GM12891 (cell line): Measurements from ENCODE around the gene ZNF839.
A peak's percentile ranks its signal among the peaks of the same experiment; 100 is the strongest.
"Not testable (repeated sequence)": the region's sequence is repeated elsewhere in the genome, so short reads cannot be mapped to it uniquely, and the experiment has no call there.

Experiments used
- DNase-seq: peaks from one replicate; pipeline ENCODE4 v3.0.0; 2011; ENCODE audit warnings: low spot score; ENCODE audit not compliant: insufficient read length
- FAIRE-seq: peaks from 2 replicates; lab custom pipeline; 2011; peaks lifted over from hg19 to GRCh38; lab: Jason Lieb, UNC
- PAX5 ChIP-seq: IDR thresholded peaks from 2 replicates; pipeline ENCODE4 v1.6.1; 2011; ENCODE audit warnings: low read length, moderate library complexity, mild to moderate bottlenecking; ENCODE audit not compliant: insufficient read depth, severe bottlenecking
- POLR2A ChIP-seq: IDR thresholded peaks from 2 replicates; pipeline ENCODE4 v1.6.1; 2011; ENCODE audit warnings: low read depth, low read length, control low read depth
- POLR2AphosphoS5 ChIP-seq: IDR thresholded peaks from 2 replicates; pipeline ENCODE4 v1.6.1; 2011; ENCODE audit warnings: low read depth, low read length, control low read depth
- POU2F2 ChIP-seq: IDR thresholded peaks from 2 replicates; pipeline ENCODE4 v1.6.1; 2011; ENCODE audit warnings: low read depth, mild to moderate bottlenecking, control low read depth, low read length, moderate library complexity
- SPI1 ChIP-seq: IDR thresholded peaks from 2 replicates; pipeline ENCODE4 v1.6.1; 2011; ENCODE audit warnings: low read depth, low read length, control low read depth
- TAF1 ChIP-seq: IDR thresholded peaks from 2 replicates; pipeline ENCODE4 v1.6.1; 2011; ENCODE audit warnings: low read depth, low read length, control low read depth

ZNF839 gene

DNA sequence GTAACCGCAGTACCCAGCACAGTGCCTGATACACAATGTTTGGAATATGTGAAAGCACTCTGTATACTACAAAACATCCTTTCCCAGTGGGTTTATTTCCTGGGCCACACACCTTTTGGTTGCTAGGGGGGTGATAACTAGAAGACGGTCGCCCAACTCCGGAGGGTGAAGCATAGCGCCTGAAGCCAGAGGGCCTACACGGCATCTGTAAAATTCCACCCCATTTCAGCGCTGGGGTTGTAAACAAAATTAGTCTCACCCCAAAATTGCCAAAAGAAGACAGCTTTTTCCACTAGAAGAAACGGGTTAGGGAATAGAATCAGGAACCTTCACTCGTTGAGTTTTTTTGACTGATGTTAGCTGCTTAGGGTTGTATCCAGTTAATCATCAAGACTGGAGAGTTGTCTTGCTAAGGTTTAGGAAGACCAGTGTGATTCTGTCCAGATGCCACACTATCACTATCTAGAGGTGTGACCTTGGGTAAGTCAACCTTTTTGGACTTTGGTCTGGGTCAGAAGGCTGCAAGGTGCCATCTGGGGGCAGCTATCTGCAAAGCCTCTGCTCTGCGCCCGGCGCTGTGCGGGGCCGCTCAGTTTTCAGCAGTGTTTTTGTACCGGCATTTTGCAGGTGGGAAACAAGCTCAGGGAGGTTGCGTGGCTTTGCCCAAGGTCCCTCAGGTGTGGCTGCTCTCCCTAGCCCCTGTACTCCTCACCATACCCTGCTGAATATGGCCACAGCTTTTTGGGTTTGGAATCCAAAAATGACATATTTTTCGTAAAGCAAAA, 1.3 kb downstream of the ZNF839 start:
- DNase-seq, result no peak
- TF ChIP-seq SPI1 (no peak), POLR2A (no peak), TAF1 (no peak), PAX5 (no peak), POU2F2 (no peak), POLR2AphosphoS5 (no peak)
- no peak for FAIRE-seq

DNA sequence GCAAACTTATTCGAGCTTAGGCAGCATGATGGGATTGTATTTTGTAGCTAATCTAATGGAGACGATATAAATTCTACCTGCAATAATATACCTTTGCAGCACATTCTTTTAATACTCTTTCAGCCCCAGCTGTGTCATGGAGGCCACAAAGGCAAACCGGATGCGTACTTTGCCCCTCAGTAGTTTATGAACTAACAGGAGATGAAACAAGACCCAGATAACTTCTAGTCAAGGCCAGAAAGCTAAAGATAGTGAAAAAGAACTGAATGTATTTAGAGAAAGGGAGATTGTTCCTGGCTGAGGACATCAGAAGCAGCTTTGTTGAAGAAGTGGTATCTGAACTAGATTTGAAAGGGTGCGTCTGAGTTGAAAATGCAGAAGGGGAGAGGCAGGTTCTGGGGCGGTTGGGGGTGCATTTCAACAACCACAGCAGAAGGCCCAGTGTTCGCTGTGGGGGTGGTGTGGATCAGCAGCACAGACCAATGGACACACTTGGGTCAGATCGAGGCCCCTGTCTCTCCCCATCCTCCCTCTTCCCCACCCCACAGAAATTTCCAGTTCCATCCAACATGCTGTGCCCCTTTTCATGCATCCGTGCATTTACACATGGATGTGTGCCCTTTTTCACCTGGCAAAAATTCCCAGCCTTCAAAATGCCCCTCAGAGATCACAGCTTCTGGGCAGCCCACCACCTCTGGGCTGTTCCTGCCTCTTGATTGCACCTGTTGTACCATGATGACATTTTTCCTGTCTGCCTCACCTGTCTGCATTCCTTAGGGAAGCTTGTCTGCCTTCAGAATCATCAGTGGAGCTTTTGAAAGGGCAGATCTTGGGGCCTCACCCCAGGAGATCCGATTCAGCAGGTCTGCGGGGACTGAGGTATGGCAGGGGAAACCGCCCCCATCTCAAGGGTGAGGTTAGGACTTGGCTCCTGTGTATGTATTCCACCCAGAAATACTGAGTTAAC, 2.2 kb downstream of the ZNF839 start:
- FAIRE-seq, result no peak
- TF ChIP-seq POLR2A (no peak), PAX5 (no peak), POU2F2 (no peak), POLR2AphosphoS5 (no peak), TAF1 (no peak), SPI1 (no peak)

DNA sequence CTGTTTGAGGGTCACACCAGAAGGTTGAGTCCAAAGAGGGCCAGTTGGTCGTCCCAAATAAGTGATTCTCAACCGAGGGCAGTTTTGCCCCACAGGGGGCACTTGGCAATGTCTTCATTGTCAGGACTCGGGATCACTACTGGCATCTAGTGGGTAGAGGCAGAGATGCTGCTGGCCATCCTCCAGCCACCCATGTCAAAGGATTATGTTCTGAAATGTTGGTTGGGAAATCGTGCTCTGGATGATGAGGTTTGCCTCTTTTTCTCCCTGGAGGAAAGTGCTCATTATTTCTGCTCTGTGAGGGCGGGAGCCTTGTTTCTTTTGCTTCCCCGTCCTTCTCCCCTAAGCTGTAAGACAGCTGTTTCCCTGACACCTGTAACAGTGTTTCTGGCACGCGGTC, 3.6 kb downstream of the ZNF839 start:
- no peak for DNase-seq
- FAIRE-seq, result peak; percentile 72
- TF ChIP-seq POU2F2 (no peak), SPI1 (no peak), TAF1 (no peak), PAX5 (no peak), POLR2A (no peak), POLR2AphosphoS5 (no peak)

More for the DNA sequence above, 2.2 kb downstream of the ZNF839 start:
- DNase-seq, result no peak

DNA sequence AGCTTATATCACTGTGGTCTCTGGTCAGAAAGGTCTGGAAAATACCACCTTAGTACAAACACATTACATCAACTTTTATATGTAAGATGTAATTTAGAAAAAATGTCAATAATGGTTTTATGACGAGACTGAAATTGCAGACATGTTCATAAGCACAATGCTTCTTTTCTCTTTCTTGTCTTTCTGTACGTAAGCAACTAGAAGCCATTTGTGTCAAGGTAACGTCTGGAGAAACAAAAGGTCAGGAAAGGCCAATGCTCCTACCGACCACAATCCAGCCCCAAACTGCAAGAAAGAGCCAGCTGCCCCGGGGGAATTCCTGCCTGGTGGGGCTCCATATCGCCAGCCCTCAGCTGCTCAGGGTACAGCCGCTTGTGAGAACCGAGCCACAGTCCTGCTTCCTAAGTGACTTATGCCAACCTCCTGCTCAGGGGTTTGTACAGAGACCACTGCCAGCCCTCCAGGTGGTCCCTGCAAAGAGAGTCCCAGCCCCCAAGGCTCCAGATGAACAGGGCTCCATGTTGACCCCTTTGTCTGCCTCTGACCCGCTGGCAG, 6.3 kb downstream of the ZNF839 start:
- DNase-seq (no peak), FAIRE-seq (no peak)
- TF ChIP-seq PAX5 (no peak), SPI1 (no peak), POLR2A (no peak), POLR2AphosphoS5 (no peak), TAF1 (no peak)

DNA sequence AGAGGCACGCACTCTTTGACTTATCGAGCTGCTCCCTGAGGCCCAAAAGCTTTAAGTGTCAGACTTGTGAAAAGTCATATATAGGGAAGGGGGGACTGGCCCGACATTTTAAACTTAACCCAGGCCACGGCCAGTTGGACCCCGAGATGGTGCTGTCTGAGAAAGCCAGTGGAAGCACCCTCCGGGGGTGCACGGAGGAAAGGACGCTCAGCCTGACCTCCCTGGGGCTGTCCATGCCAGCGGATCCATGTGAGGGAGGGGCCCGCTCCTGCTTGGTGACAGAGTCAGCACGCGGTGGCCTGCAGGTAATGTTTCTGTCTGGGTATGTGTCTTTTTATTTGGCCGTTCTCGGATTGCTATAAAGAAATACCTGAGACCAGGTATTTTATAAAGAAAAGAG, 7.0 kb downstream of the ZNF839 start:
- DNase-seq, result no peak
- FAIRE-seq, result no peak
- TF ChIP-seq POLR2AphosphoS5, result no peak
- TF ChIP-seq SPI1, result no peak
- no peak for TF ChIP-seq POLR2A
- TF ChIP-seq POU2F2, result no peak
- no peak for TF ChIP-seq TAF1
- no peak for TF ChIP-seq PAX5

DNA sequence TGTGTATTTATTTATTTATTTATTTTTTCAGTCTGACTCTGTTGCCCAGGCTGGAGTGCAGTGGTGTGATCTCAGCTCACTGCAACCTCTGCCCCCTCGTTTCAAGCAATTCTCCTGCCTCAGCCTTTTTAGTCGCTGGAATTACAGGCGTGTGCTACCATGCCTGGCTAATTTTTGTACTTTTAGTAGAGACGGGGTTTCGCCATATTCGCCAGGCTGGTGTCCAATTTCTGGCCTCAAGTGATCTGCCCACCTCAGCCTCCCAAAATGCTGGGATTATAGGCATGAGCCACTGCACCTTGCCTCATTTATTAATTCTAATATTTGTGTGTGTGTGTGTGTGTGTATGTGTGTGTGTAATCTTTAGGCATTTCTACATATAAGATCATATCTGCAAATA, 9.8 kb downstream of the ZNF839 start:
- not testable (repeated sequence) for FAIRE-seq, DNase-seq

DNA sequence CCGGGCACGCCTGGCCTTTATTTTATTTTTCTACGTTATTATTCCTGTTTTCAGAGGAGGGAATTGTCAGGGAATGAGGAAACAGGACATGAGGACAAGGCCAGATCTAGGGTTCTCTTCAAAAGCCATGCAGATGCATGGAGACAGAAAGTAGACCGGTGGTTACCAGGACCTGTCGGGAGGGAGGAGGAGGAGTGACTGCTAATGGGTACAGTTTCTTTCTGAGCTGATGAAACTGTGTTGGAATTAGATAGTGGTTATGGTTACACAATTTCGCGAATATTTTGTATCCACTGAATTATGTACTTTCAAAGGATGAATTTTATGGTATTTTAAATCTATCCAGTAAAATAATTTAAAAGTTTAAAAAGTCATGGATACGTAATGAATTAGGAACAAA, 11.3 kb downstream of the ZNF839 start:
- DNase-seq (no peak), FAIRE-seq (no peak)
- no peak for TF ChIP-seq POU2F2

DNA sequence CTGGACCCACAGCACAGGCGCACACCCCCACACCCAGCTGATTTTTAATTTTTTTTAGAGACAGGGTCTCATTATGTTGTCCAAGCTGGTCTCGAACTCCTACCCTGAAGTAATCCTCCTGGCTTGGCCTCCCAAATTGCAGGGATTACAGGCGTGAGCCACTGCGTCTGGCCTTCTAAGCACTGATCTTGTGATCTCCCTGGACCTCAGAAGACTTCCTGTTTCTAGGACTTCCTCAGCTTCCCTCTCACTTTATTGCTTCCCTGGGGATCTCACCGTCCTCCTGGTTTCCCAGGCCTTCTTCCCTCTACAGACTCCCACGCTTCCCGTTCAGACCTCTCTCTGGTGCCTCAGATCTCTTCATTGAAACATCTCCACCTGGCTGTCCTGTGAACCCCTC, 13.8 kb downstream of the ZNF839 start:
- FAIRE-seq (no peak), DNase-seq (no peak)
- no peak for TF ChIP-seq SPI1
- TF ChIP-seq POU2F2, result no peak
- no peak for TF ChIP-seq PAX5
- TF ChIP-seq TAF1, result no peak
- TF ChIP-seq POLR2AphosphoS5, result no peak

DNA sequence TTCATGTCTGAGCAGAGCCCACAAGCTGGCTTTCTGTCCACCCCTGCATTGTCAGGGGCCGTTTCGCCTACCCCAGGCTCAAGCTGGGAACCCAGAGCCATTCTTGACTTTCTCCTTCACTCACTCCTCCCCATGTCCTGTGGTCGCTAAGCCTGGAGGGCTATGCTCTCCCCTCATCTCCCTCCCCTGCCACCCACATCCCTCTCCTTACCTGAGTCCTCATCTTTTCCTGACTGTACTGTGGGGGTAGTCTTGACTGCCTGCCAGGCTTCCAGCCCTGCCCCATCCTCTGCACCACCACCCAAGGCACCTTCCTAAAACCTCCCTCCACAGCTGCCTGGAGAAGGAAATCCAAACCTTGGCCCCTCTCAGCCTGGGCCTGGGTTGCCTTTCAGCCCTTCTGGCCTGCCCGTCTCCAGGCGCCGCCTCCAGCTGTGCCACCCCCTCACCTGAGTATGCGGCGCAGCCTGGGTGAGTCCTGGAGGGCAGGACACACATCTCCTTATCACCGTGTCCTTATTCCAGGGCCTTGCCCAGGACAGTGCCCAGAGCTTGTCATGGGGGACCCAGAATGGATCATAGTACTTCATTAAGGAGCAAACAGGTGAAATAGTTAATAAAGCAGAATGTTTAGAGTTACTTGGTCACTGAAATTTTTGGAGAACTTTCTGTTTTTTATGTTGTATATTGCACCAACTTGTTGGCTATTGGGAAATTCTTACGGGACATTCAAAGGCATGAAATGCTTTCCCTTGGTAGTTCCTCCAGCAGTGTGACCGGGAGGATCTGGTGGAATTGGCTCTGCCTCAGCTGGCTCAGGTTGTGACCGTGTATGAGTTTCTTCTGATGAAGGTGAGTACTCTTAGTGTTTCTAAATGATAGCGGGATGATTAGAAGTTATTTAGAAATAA, 14.5 kb downstream of the ZNF839 start:
- no peak for FAIRE-seq
- TF ChIP-seq SPI1 (no peak), POU2F2 (no peak), POLR2A (no peak), PAX5 (no peak), POLR2AphosphoS5 (no peak), TAF1 (no peak)
- DNase-seq, result no peak
